ENCODE data around the gene ZFP36L1. TPM values are rescaled to one million over a fixed set of nuclear protein-coding genes. Genes with fewer than 3 reads are reported as not detected.

The ZFP36L1 gene
- polyA plus RNA-seq, 1 donor from 2014 or later = 0.48 TPM

DNA sequence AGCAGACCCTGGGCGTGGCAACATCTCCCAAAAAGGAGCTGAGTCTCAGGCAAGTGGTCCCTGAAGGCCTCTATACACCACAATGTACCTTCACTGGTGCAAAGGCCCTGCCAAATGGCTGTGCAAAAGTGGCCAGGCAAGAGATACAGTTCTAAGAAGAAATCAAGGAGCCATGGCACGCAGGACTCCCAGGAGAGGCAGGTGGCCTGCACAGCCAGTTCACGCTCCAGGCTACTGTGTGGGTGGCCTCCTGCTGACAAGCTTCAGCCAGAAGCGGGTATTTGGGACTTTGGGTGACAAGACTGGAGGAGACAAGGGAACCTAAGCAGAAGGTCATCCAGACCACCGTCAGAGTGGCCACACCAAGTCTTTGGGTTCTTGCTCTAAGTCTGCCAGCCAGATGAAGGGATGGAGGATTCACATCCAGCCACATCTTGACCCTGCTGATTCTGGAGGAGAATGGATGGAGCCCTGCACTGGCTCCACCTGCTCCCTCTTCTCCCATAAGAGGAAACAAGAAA lies 20.5 kb upstream of the ZFP36L1 start:
- no peaks in the 10 kb centered on the region for H3K9me3 ChIP-seq (ENCODE audit: low read length)
- H3K9me2 ChIP-seq (ENCODE audit: insufficient read depth, low read length) = no peaks in the 10 kb centered on the region
- H3K27ac ChIP-seq (ENCODE audit: low read length) = no peak overlapping the region
- H2AFZ ChIP-seq (ENCODE audit: low read depth, low read length) = no peak overlapping the region
- H3K27me3 ChIP-seq (ENCODE audit: insufficient read depth, low read depth, low read length) = no peaks in the 10 kb centered on the region
- no peak overlapping the region for H3K4me2 ChIP-seq (ENCODE audit: low read length)
- no peaks in the 10 kb centered on the region for H4K20me1 ChIP-seq (ENCODE audit: insufficient read depth)
- H3K79me2 ChIP-seq (replicated peaks; ENCODE audit: insufficient read depth, low read length) = no peaks in the 10 kb centered on the region
- H3K36me3 ChIP-seq (ENCODE audit: insufficient read depth, low read length) = no peaks in the 10 kb centered on the region
- TF ChIP-seq TAF1 (IDR thresholded peaks at IDR 0.05; ENCODE audit: low read depth) (no peak), EZH2 (IDR thresholded peaks at IDR 0.05; ENCODE audit: borderline replicate concordance, insufficient read depth, low read length, poor library complexity, severe bottlenecking) (no peak), SMC3 (conservative IDR thresholded peaks at IDR 0.05; ENCODE audit: poor library complexity) (no peak)
- no peaks in the 10 kb centered on the region for H3F3A ChIP-seq (ENCODE audit: insufficient read depth, low read length, poor library complexity, severe bottlenecking)
- H3K4me3 ChIP-seq (ENCODE audit: low read length) = no peak overlapping the region
- H3K9ac ChIP-seq (ENCODE audit: low read length) = no peak overlapping the region

DNA sequence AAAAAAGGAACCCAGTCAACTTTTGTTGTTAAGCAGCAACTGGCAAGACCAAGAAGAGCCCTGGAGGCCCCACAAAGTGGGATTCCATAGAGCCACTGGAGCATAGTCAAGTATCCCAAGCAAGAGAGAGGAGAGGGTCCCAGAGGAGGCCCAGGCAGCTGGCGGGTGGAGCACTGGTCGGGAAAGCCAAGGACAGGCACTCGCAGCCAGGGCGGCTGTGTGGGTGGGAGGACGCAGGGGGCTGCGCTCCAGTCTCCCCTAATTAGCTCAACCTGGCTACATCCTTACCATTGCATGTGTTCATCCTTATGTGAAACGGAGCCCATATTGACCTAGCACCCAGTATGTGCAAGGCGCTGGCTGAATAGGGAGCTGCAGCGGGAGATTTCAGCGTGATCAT lies 18.3 kb upstream of the ZFP36L1 start:
- Histone ChIP-seq H4K20me1 (ENCODE audit: insufficient read depth) (no peaks in the 10 kb centered on the region), H3K4me3 (ENCODE audit: low read length) (no peak overlapping the region), H3K9me3 (ENCODE audit: low read length) (no peaks in the 10 kb centered on the region), H3K79me2 (replicated peaks; ENCODE audit: insufficient read depth, low read length) (no peaks in the 10 kb centered on the region), H3K27me3 (ENCODE audit: insufficient read depth, low read depth, low read length) (no peaks in the 10 kb centered on the region), H3F3A (ENCODE audit: insufficient read depth, low read length, poor library complexity, severe bottlenecking) (no peaks in the 10 kb centered on the region), H3K27ac (ENCODE audit: low read length) (no peak overlapping the region), H3K9me2 (ENCODE audit: insufficient read depth, low read length) (no peaks in the 10 kb centered on the region), H2AFZ (ENCODE audit: low read depth, low read length) (no peak overlapping the region), H3K9ac (ENCODE audit: low read length) (no peak overlapping the region), H3K4me2 (ENCODE audit: low read length) (no peak overlapping the region), H3K36me3 (ENCODE audit: insufficient read depth, low read length) (no peaks in the 10 kb centered on the region)
- no peak for TF ChIP-seq POLR2AphosphoS5 (IDR thresholded peaks at IDR 0.05)
- TF ChIP-seq EP300 (conservative IDR thresholded peaks at IDR 0.05; ENCODE audit: poor library complexity, severe bottlenecking) = no peak
- TF ChIP-seq, protein P1, sequence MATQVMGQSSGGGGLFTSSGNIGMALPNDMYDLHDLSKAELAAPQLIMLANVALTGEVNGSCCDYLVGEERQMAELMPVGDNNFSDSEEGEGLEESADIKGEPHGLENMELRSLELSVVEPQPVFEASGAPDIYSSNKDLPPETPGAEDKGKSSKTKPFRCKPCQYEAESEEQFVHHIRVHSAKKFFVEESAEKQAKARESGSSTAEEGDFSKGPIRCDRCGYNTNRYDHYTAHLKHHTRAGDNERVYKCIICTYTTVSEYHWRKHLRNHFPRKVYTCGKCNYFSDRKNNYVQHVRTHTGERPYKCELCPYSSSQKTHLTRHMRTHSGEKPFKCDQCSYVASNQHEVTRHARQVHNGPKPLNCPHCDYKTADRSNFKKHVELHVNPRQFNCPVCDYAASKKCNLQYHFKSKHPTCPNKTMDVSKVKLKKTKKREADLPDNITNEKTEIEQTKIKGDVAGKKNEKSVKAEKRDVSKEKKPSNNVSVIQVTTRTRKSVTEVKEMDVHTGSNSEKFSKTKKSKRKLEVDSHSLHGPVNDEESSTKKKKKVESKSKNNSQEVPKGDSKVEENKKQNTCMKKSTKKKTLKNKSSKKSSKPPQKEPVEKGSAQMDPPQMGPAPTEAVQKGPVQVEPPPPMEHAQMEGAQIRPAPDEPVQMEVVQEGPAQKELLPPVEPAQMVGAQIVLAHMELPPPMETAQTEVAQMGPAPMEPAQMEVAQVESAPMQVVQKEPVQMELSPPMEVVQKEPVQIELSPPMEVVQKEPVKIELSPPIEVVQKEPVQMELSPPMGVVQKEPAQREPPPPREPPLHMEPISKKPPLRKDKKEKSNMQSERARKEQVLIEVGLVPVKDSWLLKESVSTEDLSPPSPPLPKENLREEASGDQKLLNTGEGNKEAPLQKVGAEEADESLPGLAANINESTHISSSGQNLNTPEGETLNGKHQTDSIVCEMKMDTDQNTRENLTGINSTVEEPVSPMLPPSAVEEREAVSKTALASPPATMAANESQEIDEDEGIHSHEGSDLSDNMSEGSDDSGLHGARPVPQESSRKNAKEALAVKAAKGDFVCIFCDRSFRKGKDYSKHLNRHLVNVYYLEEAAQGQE (IDR thresholded peaks at IDR 0.05; ENCODE audit: borderline replicate concordance) = no peak
- no peak for TF ChIP-seq MXI1 (conservative IDR thresholded peaks at IDR 0.05; ENCODE audit: poor library complexity, severe bottlenecking)
- TF ChIP-seq TAF1 (IDR thresholded peaks at IDR 0.05; ENCODE audit: low read depth) = no peak
- TF ChIP-seq SMC3 (conservative IDR thresholded peaks at IDR 0.05; ENCODE audit: poor library complexity) = no peak
- no peak for TF ChIP-seq RAD21 (conservative IDR thresholded peaks at IDR 0.05)
- TF ChIP-seq, protein P2, sequence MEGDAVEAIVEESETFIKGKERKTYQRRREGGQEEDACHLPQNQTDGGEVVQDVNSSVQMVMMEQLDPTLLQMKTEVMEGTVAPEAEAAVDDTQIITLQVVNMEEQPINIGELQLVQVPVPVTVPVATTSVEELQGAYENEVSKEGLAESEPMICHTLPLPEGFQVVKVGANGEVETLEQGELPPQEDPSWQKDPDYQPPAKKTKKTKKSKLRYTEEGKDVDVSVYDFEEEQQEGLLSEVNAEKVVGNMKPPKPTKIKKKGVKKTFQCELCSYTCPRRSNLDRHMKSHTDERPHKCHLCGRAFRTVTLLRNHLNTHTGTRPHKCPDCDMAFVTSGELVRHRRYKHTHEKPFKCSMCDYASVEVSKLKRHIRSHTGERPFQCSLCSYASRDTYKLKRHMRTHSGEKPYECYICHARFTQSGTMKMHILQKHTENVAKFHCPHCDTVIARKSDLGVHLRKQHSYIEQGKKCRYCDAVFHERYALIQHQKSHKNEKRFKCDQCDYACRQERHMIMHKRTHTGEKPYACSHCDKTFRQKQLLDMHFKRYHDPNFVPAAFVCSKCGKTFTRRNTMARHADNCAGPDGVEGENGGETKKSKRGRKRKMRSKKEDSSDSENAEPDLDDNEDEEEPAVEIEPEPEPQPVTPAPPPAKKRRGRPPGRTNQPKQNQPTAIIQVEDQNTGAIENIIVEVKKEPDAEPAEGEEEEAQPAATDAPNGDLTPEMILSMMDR (IDR thresholded peaks at IDR 0.05; ENCODE audit: poor library complexity, severe bottlenecking) = no peak
- no peak for TF ChIP-seq EZH2 (IDR thresholded peaks at IDR 0.05; ENCODE audit: borderline replicate concordance, insufficient read depth, low read length, poor library complexity, severe bottlenecking)

Data from neural cell (in vitro differentiated cells).